Activated CD4-positive, alpha-beta memory T cell treated with anti-CD3 and anti-CD28 coated beads for 36 hours (primary cell): ENCODE data around the gene RIMBP2. TPM values are rescaled to one million over a fixed set of nuclear protein-coding genes. Genes with fewer than 3 reads are reported as not detected.

Source experiments
- CTCF ChIA-PET: fragments of 350-600 bp; sonication (Branson Sonifier 250); formaldehyde crosslinking; loops from one replicate; lab custom pipeline; 2021; ENCODE audit warnings: antibody characterized with exemption, inconsistent platforms; lab: Charles Lee
- POLR2A ChIA-PET: fragments of 350-600 bp; sonication (Branson Sonifier 250); formaldehyde crosslinking; loops from one replicate; lab custom pipeline; 2021; ENCODE audit warnings: antibody characterized with exemption; lab: Charles Lee
- DNase-seq: peaks from one replicate; pipeline ENCODE4 v3.0.0-alpha.2; 2020
- H3K27ac Mint-ChIP-seq: one replicate; pipeline ENCODE4 v1.8.0; 2021; ENCODE audit warnings: mixed read lengths
- H3K27me3 Mint-ChIP-seq: one replicate; pipeline ENCODE4 v1.8.0; 2021; ENCODE audit warnings: mixed read lengths
- H3K36me3 Mint-ChIP-seq: one replicate; pipeline ENCODE4 v1.8.0; 2021; ENCODE audit warnings: mixed read lengths
- H3K4me1 Mint-ChIP-seq: one replicate; pipeline ENCODE4 v1.8.0; 2021; ENCODE audit warnings: low read depth, mixed read lengths
- H3K4me3 Mint-ChIP-seq: one replicate; pipeline ENCODE4 v1.8.0; 2021; ENCODE audit warnings: mild to moderate bottlenecking, mixed read lengths
- H3K9me3 Mint-ChIP-seq: one replicate; pipeline ENCODE4 v1.8.0; 2021; ENCODE audit warnings: mixed read lengths
- intact Hi-C: fragments of 100-400 bp; cut with micrococcal nuclease; formaldehyde crosslinking; loops from one replicate; pipeline ENCODE4 v1.15.1; 2023
- total RNA-seq, 2 experiments: library from RNA; stranded (reverse); gene quantifications; one replicate each; pipeline ENCODE4 v1.2.3, GENCODE V29; 2021

The RIMBP2 gene
- total RNA-seq, 2 experiments from 2014 or later, result 0.27 TPM; not detected in 1

- no peak for DNase-seq
- Mint-ChIP-seq H3K27me3 (no peaks in the 10 kb centered on the region), H3K4me1 (no peaks in the 10 kb centered on the region), H3K4me3 (no peak overlapping the region), H3K36me3 (no peaks in the 10 kb centered on the region), H3K9me3 (no peaks in the 10 kb centered on the region), H3K27ac (no peak overlapping the region)
- POLR2A ChIA-PET, result no interaction called here
- intact Hi-C loops, result no loop called here
- CTCF ChIA-PET, result no interaction called here
Observed at GRCh38 chr12:130425698-130426245, 290.3 kb downstream of the RIMBP2 start.

GRCh38 chr12:130424858-130425697 is 291.0 kb downstream of the RIMBP2 start:
- ChIA-PET POLR2A (no interaction called here), CTCF (no interaction called here)
- Mint-ChIP-seq H3K9me3 (no peaks in the 10 kb centered on the region), H3K27me3 (no peaks in the 10 kb centered on the region), H3K36me3 (no peaks in the 10 kb centered on the region), H3K4me3 (no peak overlapping the region), H3K4me1 (no peaks in the 10 kb centered on the region), H3K27ac (no peak overlapping the region)
- DNase-seq, result no peak
- intact Hi-C loops, result no loop called here

GRCh38 chr12:130423991-130424857 is 291.9 kb downstream of the RIMBP2 start:
- ChIA-PET POLR2A (no interaction called here), CTCF (no interaction called here)
- Mint-ChIP-seq H3K4me1 (no peaks in the 10 kb centered on the region), H3K27ac (no peak overlapping the region), H3K4me3 (no peak overlapping the region), H3K9me3 (no peaks in the 10 kb centered on the region), H3K27me3 (no peaks in the 10 kb centered on the region), H3K36me3 (no peaks in the 10 kb centered on the region)
- DNase-seq, result no peak
- intact Hi-C loops, result no loop called here

- no peaks in the 10 kb centered on the region for H3K36me3 Mint-ChIP-seq
- intact Hi-C loops, result no loop called here
- ChIA-PET CTCF (no interaction called here), POLR2A (no interaction called here)
- H3K4me1 Mint-ChIP-seq, result no peaks in the 10 kb centered on the region
- DNase-seq, result no peak
- H3K9me3 Mint-ChIP-seq, result no peaks in the 10 kb centered on the region
- no peaks in the 10 kb centered on the region for H3K27me3 Mint-ChIP-seq
- no peak overlapping the region for H3K4me3 Mint-ChIP-seq
- H3K27ac Mint-ChIP-seq, result no peak overlapping the region
Observed at GRCh38 chr12:130423136-130423535, 293.0 kb downstream of the RIMBP2 start.

- H3K36me3 Mint-ChIP-seq, result no peaks in the 10 kb centered on the region
- no peaks in the 10 kb centered on the region for H3K4me1 Mint-ChIP-seq
- intact Hi-C loops, result no loop called here
- H3K27me3 Mint-ChIP-seq, result no peaks in the 10 kb centered on the region
- CTCF ChIA-PET, result no interaction called here
- DNase-seq, result no peak
- H3K9me3 Mint-ChIP-seq, result no peaks in the 10 kb centered on the region
- POLR2A ChIA-PET, result no interaction called here
- H3K27ac Mint-ChIP-seq, result no peak overlapping the region
- no peak overlapping the region for H3K4me3 Mint-ChIP-seq
Observed at GRCh38 chr12:130422676-130423075, 293.4 kb downstream of the RIMBP2 start.

- Mint-ChIP-seq H3K36me3 (no peaks in the 10 kb centered on the region), H3K9me3 (no peaks in the 10 kb centered on the region), H3K27me3 (no peaks in the 10 kb centered on the region), H3K4me3 (no peak overlapping the region), H3K27ac (no peak overlapping the region), H3K4me1 (no peaks in the 10 kb centered on the region)
- DNase-seq, result no peak
- ChIA-PET POLR2A (no interaction called here), CTCF (no interaction called here)
- intact Hi-C loops, result no loop called here
Observed at GRCh38 chr12:130421896-130422295, 294.2 kb downstream of the RIMBP2 start.

GRCh38 chr12:130420071-130420470 is 296.0 kb downstream of the RIMBP2 start:
- H3K27me3 Mint-ChIP-seq, result peaks cover 4% of the 10 kb centered on the region
- no peaks in the 10 kb centered on the region for H3K36me3 Mint-ChIP-seq
- DNase-seq, result no peak
- no peak overlapping the region for H3K27ac Mint-ChIP-seq
- POLR2A ChIA-PET, result no interaction called here
- H3K9me3 Mint-ChIP-seq, result no peaks in the 10 kb centered on the region
- intact Hi-C loops, result no loop called here
- no peaks in the 10 kb centered on the region for H3K4me1 Mint-ChIP-seq
- CTCF ChIA-PET, result no interaction called here
- H3K4me3 Mint-ChIP-seq, result no peak overlapping the region

- no peak overlapping the region for H3K27ac Mint-ChIP-seq
- no peak for DNase-seq
- intact Hi-C loops, result no loop called here
- CTCF ChIA-PET, result no interaction called here
- H3K4me3 Mint-ChIP-seq, result no peak overlapping the region
- POLR2A ChIA-PET, result no interaction called here
- H3K4me1 Mint-ChIP-seq, result no peaks in the 10 kb centered on the region
- no peaks in the 10 kb centered on the region for H3K36me3 Mint-ChIP-seq
- H3K9me3 Mint-ChIP-seq, result no peaks in the 10 kb centered on the region
- H3K27me3 Mint-ChIP-seq, result peaks cover 6% of the 10 kb centered on the region
Observed at GRCh38 chr12:130419116-130419515, 297.0 kb downstream of the RIMBP2 start.

- intact Hi-C loops, result no loop called here
- DNase-seq, result no peak
- Mint-ChIP-seq H3K27ac (no peak overlapping the region), H3K4me1 (no peaks in the 10 kb centered on the region), H3K9me3 (no peaks in the 10 kb centered on the region), H3K27me3 (peaks cover 6% of the 10 kb centered on the region), H3K4me3 (no peak overlapping the region), H3K36me3 (no peaks in the 10 kb centered on the region)
- ChIA-PET POLR2A (no interaction called here), CTCF (no interaction called here)
Observed at GRCh38 chr12:130418251-130418650, 297.8 kb downstream of the RIMBP2 start.

- no peaks in the 10 kb centered on the region for H3K36me3 Mint-ChIP-seq
- ChIA-PET POLR2A (no interaction called here), CTCF (no interaction called here)
- DNase-seq, result no peak
- no peaks in the 10 kb centered on the region for H3K9me3 Mint-ChIP-seq
- H3K4me1 Mint-ChIP-seq, result no peaks in the 10 kb centered on the region
- H3K27me3 Mint-ChIP-seq, result peaks cover 6% of the 10 kb centered on the region
- H3K4me3 Mint-ChIP-seq, result no peak overlapping the region
- H3K27ac Mint-ChIP-seq, result no peak overlapping the region
- intact Hi-C loops, result no loop called here
Observed at GRCh38 chr12:130414381-130414780, 301.7 kb downstream of the RIMBP2 start.

GRCh38 chr12:130413909-130414308 is 302.2 kb downstream of the RIMBP2 start:
- Mint-ChIP-seq H3K4me3 (no peak overlapping the region), H3K9me3 (no peaks in the 10 kb centered on the region), H3K27me3 (peaks cover 6% of the 10 kb centered on the region), H3K27ac (no peak overlapping the region), H3K4me1 (no peaks in the 10 kb centered on the region), H3K36me3 (no peaks in the 10 kb centered on the region)
- intact Hi-C loops, result no loop called here
- ChIA-PET CTCF (no interaction called here), POLR2A (no interaction called here)
- DNase-seq, result no peak

GRCh38 chr12:130412384-130412783 is 303.7 kb downstream of the RIMBP2 start:
- intact Hi-C loops, result no loop called here
- no peaks in the 10 kb centered on the region for H3K4me1 Mint-ChIP-seq
- ChIA-PET POLR2A (no interaction called here), CTCF (no interaction called here)
- peaks cover 6% of the 10 kb centered on the region for H3K27me3 Mint-ChIP-seq
- H3K9me3 Mint-ChIP-seq, result no peaks in the 10 kb centered on the region
- H3K36me3 Mint-ChIP-seq, result no peaks in the 10 kb centered on the region
- no peak overlapping the region for H3K27ac Mint-ChIP-seq
- DNase-seq, result no peak
- no peak overlapping the region for H3K4me3 Mint-ChIP-seq
